NOMO-1 treated with dmso at 0.1 percent for 144 hours (cell line): ENCODE results near the gene ZNF419.
"Not testable (repeated sequence)": the region's sequence is repeated elsewhere in the genome, so short reads cannot be mapped to it uniquely, and the experiment has no call there.

ENCODE experiments used
- DNase-seq: peaks from one replicate; lab custom pipeline; 2025; ENCODE audit not compliant: unreplicated experiment; lab: John Stamatoyannopoulos, UW

ZNF419 gene

DNA sequence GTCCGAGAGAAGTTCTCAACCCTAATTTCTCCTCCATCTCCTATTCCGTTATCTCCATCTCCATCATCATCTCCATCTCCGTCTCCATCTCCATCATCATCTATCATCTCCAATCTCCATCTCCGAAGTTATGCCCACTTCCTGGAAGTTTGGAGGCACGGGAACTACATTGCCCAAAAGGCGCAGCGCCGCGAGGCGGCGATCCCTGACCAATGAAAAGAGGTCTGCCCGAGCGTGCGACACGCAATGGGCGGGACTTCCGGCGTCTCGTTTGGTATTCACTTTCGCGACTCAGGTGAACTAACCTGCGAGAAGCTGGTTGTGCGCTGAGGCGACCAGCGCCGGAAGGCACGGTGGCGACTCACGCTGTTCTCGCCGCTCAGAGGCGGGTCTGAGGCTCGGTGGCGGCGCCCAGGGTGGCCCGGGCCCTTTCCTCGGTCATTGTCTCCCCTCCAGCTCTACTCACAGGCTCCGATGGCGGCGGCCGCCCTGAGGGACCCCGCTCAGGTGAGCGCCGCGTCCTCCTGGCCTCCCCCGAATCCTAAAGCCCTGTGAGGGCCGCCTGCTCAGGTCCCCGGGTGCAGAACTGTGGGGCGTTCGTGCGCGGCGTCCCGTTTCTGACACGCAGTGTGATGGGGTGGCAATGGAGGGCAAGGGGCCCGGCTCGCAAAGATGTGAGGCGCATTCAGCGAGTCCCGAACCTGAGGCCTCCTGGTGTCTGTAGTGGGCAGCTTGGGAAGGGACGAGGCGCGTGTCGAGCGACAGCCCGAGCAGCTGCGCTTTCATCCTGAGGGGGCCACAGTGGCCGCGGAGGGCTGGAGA is at the start of gene ZNF419:
TSS of gene ZNF419 (plus strand) at position 274 of the 822 bp plus-strand sequence. CDS start at position 475, 201 bp downstream.
- DNase-seq: peak; percentile 56

DNA sequence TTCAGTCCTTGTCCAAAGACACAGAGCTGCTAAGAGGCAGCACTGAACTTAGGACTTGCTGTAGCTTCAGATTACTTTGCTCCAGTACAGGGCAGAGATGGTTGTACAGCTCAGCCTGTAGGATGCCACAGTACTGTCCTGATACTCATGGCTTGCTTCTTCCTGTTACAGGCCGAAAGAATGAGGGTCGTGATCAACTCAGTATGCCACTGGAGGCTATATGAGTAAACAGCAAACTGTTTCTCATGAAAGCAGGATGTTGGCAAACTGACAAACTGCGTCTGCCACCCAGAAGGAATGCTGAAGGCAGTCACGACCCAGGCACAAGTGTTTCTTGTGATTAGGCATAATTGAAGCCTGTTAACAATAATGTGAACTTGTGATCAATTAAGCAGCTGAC is 49.6 kb upstream of the ZNF419 start:
- no peak for DNase-seq

DNA sequence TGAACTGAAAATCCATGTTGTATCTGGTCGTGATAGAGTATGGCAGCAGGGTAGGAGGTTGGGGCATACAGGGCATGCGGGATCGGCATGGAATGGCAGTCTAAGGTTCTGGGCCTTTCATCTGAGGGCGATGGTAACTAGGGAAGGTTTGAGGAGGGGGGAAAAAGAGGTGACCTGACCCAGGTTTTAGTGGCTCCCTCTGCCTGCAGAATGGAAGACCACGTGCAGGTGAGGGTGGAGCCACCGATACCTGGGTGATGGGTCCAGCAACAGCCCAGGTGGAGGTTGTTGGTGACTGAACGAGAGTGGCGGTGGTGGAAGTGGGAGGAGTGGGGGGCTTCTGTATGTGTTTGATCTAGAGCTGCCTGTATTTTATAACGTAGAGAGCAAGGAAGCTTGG is 48.6 kb upstream of the ZNF419 start:
- DNase-seq: no peak

DNA sequence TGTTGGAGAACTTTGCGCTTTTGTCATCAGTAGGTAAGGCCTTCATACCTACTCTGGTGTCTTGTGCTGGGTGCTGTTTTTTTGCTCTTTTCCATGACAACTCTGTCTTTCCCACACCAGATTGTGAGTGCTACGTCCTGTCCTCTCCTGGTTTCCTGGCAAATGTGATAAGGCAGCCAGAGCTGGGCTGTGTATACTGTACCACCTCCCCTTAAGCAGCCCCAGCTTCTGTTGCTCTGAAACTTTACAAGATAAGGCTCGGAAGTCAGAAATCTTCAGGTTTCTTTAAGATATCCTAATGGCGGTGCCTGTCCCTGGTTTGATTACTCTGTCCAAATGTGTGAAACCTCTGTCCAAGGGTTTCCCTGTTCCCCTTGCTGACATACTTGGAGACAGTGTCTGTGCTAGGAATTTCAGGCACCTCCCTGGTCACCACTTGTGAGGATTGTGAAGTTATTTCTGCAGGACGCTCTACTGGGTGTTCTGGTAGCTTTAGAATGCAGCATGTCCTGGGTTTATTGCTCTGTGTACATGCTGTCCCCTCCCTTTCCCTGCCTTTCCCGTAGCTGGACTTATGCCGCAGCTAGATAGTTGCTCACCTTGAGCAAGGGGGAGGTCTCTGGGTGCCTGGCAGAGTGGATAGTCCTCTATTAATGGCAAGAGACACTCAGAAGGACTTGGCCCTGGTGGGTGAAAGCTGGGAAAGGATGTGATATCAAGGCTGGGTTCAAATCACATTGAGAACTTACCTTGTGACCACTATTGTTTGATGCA is 45.4 kb upstream of the ZNF419 start:
- DNase-seq: no peak

DNA sequence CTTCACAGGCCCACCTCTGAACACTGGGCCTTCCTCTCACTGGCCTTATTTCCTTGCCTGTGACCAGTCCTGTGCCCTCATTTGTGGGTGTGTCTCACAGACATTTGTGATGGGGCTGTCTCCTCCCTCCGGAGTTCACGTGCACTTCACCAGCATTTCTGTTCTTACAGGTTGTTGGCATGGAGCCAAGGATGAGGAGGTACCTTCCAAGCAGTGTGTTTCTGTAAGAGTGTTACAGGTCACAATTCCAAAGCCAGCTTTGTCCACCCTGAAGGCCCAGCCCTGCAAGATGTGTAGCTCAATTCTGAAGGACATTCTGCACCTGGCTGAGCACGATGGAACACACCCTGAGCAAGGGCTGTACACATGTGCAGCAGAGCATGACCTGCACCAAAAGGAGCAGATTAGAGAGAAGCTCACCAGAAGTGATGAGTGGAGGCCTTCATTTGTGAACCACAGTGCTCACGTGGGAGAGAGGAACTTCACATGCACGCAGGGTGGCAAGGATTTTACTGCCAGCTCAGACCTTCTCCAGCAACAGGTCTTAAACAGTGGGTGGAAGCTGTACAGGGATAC is 44.3 kb upstream of the ZNF419 start:
- DNase-seq: no peak

DNA sequence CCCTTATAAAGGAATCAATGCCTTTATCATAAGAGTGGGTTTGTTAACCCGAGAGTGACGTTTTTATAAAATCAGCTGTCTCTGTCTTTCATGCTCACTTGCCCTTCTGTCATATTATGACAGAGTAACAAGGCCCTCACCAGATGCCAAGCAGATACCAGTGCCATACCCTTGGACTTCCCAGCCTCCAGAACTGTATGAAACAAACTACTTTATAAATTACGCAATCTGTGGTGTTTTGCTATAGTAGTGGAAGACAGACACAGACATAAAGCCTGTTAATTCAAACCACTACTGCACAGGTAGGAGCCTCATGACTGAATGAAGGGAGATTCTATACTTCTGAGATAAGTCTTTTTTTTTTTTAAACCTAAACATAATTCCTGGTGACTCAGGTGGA is 35.2 kb upstream of the ZNF419 start:
- DNase-seq: no peak

DNA sequence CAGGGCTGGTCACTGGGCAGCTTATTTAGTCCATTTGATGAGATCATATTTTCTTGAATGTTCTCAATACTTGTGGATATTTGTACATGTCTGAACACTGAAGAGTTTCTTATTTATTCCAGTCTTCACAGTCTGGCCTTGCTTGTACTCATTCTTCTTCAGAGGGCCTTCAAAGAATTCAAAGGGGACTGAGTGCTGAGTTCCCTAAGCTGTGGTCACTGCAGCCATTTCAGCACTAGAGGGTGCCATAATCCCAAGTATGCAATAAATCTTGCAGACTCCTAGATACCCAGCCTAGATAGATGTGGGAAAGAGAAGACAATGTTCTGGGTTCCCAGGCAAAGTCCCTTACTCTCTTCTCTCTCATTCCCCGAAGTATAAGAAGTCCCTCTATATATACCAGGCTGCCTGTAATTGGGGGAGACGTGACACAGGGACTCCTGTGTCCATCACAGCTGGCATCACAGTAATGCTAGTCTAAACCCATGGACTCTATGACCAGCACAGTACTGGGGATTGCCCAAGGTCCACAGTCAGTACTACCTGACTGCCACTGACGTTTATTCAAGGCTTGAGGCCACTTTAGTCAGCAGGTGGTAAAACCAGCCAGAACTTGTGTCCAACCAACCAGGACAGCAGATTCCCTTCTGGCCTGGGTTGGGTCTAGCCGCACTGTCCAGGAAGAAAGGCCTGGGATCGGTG is 21.7 kb upstream of the ZNF419 start:
- peak; percentile 8 for DNase-seq

DNA sequence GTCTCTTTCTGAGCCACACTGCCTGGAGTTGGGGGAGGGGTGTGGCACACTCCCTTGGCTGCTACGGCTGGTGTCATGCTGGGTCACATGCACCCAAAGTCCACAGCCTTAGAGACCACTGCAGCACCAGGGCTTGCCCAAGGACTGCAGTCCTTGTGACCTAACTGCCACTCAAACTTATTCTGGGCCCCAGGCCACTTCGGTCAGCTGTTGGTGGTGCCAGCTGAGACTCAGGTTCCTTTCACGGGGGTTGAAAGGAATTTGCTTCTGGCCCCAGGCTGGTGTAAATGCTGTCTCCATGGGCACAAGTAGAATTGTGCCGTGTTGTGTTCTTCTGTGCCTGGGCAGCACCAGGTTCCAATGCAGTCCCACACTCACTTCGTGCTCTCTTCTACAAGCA is 21.1 kb upstream of the ZNF419 start:
- DNase-seq: no peak

DNA sequence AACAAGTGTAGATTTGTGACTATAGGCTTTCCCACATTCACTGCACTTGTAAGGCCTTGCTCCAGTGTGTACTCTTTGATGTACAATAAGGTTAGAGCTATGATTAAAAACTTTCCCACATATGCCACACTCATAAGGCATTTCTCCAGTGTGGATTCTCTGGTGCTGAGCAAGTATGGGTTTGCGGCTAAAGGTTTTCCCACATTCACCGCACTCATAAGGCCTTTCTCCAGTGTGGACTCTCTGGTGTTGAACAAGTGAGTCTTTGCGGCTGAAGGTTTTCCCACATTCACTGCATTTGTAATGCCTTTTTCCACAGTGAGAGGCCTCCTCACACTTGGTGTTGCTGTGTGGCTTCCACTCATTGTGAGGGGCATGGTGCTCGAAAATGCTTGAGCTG is 13.9 kb upstream of the ZNF419 start:
- no peak for DNase-seq

DNA sequence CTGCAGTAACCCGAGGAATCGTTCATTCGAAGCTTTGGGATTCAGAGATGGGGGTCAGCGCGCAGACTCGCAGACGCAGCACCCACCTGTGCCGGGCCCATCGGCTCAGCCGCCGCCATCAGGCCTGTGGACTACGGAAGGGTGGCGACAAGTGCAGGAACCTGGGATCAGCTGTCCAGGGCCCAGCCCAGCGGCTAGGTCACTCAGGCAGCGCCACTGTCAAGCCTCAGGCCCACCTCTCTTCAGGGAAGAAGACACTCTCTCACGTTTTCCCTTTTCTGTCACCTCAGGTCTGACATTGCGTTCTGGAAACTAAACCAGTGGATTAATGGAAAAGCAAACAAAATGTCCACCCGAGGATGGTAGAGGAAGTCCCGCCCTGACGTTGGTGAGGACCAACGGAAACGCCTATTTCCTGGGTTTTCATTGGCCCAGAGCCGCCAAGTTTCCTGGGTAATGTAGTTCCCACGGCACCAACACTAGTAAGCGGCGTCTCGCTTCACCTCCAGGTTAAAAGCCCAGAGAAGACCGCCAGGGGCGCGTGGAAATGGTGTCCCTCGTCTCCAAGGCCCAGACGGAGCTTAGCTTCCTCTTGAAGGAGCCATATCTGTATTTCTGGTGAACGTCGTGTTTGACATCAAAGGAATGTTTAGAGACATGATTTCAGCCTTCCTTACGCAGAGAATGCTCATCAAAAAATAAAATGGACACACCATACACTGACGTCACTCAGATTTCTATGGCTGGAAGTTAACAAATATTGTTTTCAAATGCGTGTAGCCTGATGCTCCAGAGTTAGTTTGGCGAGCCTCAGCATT is 10.2 kb upstream of the ZNF419 start, which contains the start of gene ZNF772:
TSS of gene ZNF772 (minus strand) at position 376 of the 818 bp plus-strand sequence. CDS start at position 119, 257 bp downstream.
- peak; percentile 94 for DNase-seq

DNA sequence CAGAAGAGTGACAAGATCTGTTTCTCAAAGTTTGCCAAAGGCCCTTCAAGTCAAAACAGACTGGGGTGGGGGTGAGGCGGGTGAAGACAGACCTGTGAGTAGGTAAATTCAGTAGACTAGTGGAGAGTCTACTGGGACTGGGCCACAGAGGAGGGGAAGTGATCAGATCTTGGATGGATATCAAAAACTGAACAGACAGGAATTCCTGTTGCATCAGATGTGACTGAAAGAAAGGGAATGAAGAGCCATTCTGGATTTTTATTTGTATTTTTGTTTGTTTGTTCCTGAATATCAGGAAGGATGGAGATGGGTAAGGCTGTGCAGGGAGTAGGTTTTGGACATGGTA is 722 bp downstream of the ZNF419 start:
- DNase-seq: not testable (repeated sequence)

DNA sequence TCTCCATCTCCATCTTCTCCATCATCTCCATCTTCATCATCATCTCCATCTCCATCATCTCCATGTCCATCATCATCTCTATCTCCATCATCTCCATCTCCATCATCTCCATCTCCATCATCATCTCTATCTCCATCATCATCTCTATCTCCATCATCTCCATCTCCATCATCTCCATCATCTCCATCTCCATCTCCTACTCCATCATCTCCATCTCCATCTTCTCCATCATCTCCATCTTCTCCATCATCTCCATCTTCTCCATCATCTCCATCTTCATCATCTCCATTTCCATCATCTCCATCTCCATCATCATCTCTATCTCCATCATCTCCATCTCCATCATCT is 11.8 kb downstream of the ZNF419 start:
- not testable (repeated sequence) for DNase-seq

DNA sequence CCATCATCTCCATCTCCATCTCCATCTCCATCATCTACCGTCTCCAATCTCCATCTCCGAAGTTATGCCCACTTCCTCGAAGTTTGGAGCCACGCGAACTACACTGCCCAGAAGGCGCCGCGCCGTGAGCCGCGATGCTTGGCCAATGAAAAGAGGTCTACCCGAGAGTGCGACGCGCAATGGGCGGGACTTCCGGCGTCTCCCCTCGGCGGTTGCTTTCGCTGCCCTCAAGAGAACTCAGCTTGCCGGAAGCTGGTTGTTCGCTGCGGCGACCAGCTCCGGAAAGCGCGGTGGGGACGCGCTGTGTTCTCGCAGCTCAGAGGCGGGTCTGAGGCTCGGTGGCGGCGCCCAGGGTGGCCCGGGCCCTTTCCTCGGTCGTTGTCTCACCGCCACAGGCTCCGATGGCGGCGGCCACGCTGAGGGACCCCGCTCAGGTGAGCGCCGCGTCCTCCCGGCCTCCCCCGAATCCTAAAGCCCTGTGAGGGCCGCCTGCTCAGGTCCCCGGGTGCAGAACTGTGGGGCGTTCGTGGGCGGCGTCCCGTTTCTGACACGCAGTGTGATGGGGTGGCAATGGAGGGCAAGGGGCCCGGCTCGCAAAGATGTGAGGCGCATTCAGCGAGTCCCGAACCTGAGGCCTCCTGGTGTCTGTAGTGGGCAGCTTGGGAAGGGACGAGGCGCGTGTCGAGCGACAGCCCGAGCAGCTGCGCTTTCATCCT is 12.3 kb downstream of the ZNF419 start, which contains the start of gene ZNF773:
TSS of gene ZNF773 (plus strand) at position 259 of the 716 bp plus-strand sequence. CDS start at position 402, 143 bp downstream.
- DNase-seq: peak; percentile 86

DNA sequence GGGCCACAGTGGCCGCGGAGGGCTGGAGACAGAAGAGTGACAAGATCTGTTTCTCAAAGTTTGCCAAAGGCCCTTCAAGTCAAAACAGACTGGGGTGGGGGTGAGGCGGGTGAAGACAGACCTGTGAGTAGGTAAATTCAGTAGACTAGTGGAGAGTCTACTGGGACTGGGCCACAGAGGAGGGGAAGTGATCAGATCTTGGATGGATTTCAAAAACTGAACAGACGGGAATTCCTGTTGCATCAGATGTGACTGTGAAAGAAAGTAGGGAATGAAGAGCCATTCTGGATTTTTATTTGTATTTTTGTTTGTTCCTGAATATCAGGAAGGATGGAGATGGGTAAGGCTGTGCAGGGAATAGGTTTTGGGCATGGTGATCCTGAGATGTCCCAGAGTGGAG is 12.8 kb downstream of the ZNF419 start:
- not testable (repeated sequence) for DNase-seq

DNA sequence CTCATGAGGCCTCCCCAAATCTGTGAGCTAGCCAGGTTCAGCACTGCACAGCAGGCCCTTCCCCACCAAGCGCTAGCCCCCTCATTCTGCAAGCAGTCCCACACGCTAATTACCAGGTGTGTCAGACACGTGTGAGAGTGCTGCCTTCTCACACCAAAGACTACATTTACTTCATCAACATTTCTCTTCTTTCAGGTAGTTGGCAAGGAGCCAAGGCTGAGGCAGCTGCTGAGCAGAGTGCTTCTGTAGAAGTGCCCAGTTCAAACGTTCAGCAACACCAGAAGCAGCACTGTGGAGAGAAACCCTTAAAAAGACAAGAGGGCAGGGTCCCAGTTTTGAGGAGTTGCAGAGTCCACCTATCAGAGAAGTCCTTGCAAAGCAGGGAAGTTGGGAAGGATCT is 18.6 kb downstream of the ZNF419 start:
- no peak for DNase-seq

DNA sequence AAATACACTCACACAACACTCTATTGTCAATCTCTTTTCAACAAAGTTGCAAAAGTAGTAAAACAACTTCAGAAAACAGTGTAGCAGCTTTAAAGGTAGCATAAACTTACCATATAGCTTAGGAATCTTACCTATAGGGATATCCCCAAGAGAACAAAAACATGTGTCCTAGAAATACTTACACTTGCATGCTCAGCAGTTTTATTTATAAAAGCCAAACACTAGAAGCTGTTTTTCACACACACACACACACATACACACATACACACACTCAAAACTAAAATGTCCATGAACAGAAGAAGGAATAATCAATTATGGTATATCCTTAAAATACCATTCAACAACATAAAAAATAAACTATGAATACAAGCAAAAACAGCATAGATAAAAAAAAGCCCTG is 23.9 kb downstream of the ZNF419 start:
- DNase-seq: no peak

DNA sequence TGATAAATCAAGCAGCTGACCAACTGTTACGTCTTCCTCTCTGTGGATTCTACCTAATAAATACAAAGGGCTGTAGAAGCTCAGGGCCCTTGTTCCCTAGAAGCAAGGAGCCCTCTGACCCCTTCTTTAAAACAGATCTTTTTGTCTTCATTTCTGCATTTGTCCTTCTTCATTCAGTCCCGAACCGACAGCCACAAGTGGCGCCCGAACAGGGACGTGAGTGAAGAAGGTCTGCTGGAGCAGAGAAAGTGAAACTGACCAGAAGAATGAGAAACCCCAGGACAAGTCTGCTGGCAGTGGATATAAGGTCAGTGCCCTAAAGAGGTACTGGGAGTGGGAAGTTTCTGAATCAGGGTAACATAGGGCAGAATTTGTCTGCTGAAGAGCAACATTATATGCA is 25.3 kb downstream of the ZNF419 start:
- no peak for DNase-seq

DNA sequence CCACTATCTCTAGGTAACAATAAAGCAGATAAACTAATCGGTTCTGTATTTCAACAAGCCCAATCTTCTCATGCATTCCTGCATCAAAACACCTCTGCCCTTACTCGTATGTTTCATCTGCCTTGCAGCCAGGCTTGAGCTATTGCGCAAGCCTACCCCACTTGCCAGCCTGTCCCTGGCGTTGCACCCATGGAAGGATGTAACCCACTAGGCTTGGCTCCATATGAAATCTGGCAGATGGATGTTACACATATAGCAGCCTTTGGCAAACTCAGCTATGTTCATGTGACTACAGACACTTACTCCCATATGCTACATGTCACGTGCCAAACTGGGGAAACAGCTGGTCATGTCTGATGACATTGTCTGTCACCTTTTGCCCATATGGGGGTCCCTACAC is 27.7 kb downstream of the ZNF419 start:
- no peak for DNase-seq

DNA sequence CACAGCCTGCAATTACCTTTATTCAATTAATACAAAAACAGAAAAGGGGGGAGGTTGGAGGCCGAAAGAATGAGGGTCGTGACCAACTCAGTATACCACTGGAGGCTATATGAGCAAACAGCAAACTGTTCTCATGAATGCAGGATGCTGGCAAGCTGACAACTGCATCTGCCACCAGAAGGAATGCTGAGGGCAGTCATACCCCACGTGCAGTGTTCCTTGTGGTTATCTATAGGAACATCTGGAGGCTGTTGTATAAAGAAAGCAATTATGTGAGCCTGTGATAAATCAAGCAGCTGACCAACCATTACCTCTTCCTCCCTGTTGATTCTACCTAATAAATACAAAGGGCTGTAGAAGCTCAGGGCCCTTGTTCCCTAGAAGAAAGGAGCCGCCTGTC is 30.5 kb downstream of the ZNF419 start:
- DNase-seq: not testable (repeated sequence)
